NB4 (cell line): ENCODE data around the gene TMEM44.
"Not testable (repeated sequence)": the region's sequence is repeated elsewhere in the genome, so short reads cannot be mapped to it uniquely, and the experiment has no call there.

Experiments
- DNase-seq: peaks from one replicate; pipeline ENCODE4 v3.0.0; 2010; ENCODE audit warnings: low read depth
- H3K4me3 ChIP-seq: one replicate; pipeline ENCODE4 v1.5.1; 2011; ENCODE audit warnings: mild to moderate bottlenecking, low read depth, low read length, moderate library complexity
- CTCF ChIP-seq: IDR thresholded peaks from one replicate; pipeline ENCODE4 v1.5.1; 2012; ENCODE audit warnings: low read depth, low read length
- MAX ChIP-seq: IDR thresholded peaks from 2 replicates; pipeline ENCODE4 v1.6.1; 2011; ENCODE audit warnings: low read depth, low read length
- MYC ChIP-seq: IDR thresholded peaks from 2 replicates; pipeline ENCODE4 v1.6.1; 2011; ENCODE audit warnings: low read depth, low read length
- POLR2A ChIP-seq: IDR thresholded peaks from 2 replicates; pipeline ENCODE4 v1.6.1; 2011; ENCODE audit warnings: mild to moderate bottlenecking; ENCODE audit not compliant: insufficient read length; ENCODE audit errors: extremely low read depth

The TMEM44 gene

DNA sequence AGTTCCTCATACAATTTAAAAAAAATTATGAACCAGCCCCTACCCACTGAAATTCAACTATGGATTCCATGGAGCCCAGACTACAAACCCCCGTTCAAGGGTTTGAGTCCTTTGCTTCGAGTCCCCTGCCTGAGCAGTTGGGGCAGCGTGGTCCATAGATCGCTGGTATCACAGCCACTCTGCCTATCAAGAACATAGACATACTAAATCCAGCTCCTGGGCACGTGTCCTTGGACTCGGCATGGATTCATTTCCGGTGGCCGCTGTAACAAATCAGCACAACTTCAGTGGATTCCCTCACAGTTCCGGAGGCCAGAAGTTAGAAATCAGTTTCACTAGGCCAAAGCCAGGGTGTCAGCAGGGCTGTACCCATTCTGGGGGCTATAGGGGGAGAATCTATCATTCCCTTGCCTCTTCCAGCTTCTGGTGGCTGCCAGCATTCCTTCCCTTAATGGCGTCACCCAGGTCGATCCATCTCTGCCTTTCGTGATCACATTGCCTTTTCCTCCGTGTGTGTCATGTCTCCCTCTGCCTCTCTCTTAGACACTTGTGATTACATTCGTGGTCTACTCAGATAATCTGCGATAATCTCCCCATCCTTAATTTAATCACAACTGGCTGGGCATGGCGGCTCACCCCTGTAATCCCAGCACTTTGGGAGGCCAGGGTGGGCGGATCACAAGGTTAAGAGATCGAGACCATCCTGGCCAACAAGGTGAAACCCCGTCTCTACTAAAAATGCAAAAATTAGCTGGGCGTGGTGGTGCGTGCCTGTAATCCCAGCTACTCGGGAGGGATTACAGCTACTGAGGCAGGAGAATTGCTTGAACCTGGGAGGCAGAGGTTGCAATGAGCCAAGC is 4.6 kb upstream of the TMEM44 start:
- DNase-seq: no peak
- H3K4me3 ChIP-seq: no peak overlapping the region
- TF ChIP-seq MYC: no peak
- no peak for TF ChIP-seq POLR2A
- TF ChIP-seq CTCF: no peak
- TF ChIP-seq MAX: no peak

- DNase-seq: no peak
- no peak for TF ChIP-seq POLR2A
- no peak for TF ChIP-seq MAX
- no peak for TF ChIP-seq MYC
- TF ChIP-seq CTCF: no peak
Measured at GRCh38 chr3:194637066-194637465, 3.8 kb upstream of the TMEM44 start.

GRCh38 chr3:194632809-194633348 is 340 bp downstream of the TMEM44 start:
- DNase-seq: no peak
- TF ChIP-seq MAX (no peak), MYC (no peak), POLR2A (no peak), CTCF (no peak)
- H3K4me3 ChIP-seq: peak overlapping the region; percentile 72

More at GRCh38 chr3:194637066-194637465, 3.8 kb upstream of the TMEM44 start:
- no peak overlapping the region for H3K4me3 ChIP-seq

GRCh38 chr3:194632226-194632808 is 902 bp downstream of the TMEM44 start:
- H3K4me3 ChIP-seq: peak overlapping the region; percentile 72
- DNase-seq: no peak
- no peak for TF ChIP-seq CTCF
- no peak for TF ChIP-seq MYC
- no peak for TF ChIP-seq POLR2A
- TF ChIP-seq MAX: no peak

DNA sequence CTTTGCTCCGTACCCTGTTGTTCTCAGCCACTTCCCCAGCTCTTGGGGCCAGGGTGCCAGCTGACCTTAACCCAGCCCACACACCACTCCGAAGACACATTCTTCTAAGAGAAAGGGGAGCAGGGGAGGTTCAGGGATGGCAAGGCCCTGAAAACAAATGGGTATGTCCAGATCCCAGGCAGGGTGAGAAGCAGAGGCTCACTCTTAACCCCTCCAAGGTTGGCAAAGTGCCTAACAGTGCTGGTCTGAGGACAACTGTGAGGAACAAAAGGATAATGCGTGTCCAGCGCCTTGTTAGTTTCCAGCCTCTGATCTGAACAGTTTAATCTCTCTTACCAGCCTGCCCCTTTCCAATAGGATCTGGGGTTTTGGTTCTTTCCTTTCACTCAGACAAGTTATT is 1.5 kb downstream of the TMEM44 start:
- DNase-seq: no peak
- H3K4me3 ChIP-seq: no peak overlapping the region
- no peak for TF ChIP-seq POLR2A
- no peak for TF ChIP-seq CTCF
- no peak for TF ChIP-seq MYC
- no peak for TF ChIP-seq MAX

DNA sequence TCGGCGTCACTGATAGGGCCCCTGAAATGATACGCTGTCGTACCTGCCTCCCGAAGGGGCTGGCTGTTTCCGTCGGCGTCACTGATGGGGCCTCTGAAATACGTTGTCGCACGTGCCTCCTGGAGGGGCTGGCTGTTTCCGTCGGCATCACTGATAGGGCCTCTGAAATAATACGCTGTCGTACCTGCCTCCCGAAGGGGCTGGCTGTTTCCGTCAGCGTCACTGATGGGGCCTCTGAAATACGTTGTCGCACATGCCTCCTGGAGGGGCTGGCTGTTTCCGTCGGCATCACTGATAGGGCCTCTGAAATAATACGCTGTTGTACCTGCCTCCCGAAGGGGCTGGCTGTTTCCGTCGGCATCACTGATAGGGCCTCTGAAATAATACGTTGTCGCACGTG is 2.5 kb downstream of the TMEM44 start:
- DNase-seq, H3K4me3 ChIP-seq: not testable (repeated sequence)
